Neural cell (in vitro differentiated cells): Measurements from ENCODE around the gene ADD2.

Source experiments
- CTCF ChIP-seq: fragments of 450-650 bp; IDR thresholded peaks from 2 replicates; pipeline ENCODE4 v1.5.1; 2014; ENCODE audit warnings: antibody characterized with exemption, mild to moderate bottlenecking, moderate library complexity; ENCODE audit not compliant: poor library complexity, severe bottlenecking
- EP300 ChIP-seq: fragments of 450-650 bp; conservative IDR thresholded peaks from 2 replicates; pipeline ENCODE4 v1.6.1; 2014; ENCODE audit warnings: antibody characterized with exemption, mild to moderate bottlenecking, moderate library complexity; ENCODE audit not compliant: poor library complexity, severe bottlenecking
- EZH2 ChIP-seq: fragments of 200-600, 300-800 bp; shearing (Covaris generic), sonication (generic); IDR thresholded peaks from 2 replicates; pipeline ENCODE4 v1.6.1; 2014; ENCODE audit warnings: antibody characterized with exemption, low read length, borderline replicate concordance, mild to moderate bottlenecking; ENCODE audit not compliant: insufficient read depth, poor library complexity, severe bottlenecking
- MXI1 ChIP-seq: fragments of 450-650 bp; conservative IDR thresholded peaks from 2 replicates; pipeline ENCODE4 v1.6.1; 2014; ENCODE audit warnings: antibody characterized with exemption, mild to moderate bottlenecking; ENCODE audit not compliant: poor library complexity, severe bottlenecking
- POLR2AphosphoS5 ChIP-seq: IDR thresholded peaks from 2 replicates; pipeline ENCODE4 v1.6.1; 2012
- RAD21 ChIP-seq: fragments of 450-650 bp; conservative IDR thresholded peaks from 2 replicates; pipeline ENCODE4 v1.6.1; 2014; ENCODE audit warnings: antibody characterized with exemption, mild to moderate bottlenecking, moderate library complexity
- SMC3 ChIP-seq: fragments of 450-650 bp; conservative IDR thresholded peaks from 2 replicates; pipeline ENCODE4 v1.6.1; 2014; ENCODE audit warnings: antibody characterized with exemption, mild to moderate bottlenecking, moderate library complexity; ENCODE audit not compliant: poor library complexity
- TAF1 ChIP-seq: IDR thresholded peaks from 2 replicates; pipeline ENCODE4 v1.6.1; 2012; ENCODE audit warnings: low read depth
- TF ChIP-seq, protein P1 (sequence below): IDR thresholded peaks from 2 replicates; pipeline ENCODE4 v1.6.1; 2012; ENCODE audit warnings: borderline replicate concordance

- no peak for TF ChIP-seq POLR2AphosphoS5
- no peak for TF ChIP-seq CTCF
- TF ChIP-seq, protein P1, sequence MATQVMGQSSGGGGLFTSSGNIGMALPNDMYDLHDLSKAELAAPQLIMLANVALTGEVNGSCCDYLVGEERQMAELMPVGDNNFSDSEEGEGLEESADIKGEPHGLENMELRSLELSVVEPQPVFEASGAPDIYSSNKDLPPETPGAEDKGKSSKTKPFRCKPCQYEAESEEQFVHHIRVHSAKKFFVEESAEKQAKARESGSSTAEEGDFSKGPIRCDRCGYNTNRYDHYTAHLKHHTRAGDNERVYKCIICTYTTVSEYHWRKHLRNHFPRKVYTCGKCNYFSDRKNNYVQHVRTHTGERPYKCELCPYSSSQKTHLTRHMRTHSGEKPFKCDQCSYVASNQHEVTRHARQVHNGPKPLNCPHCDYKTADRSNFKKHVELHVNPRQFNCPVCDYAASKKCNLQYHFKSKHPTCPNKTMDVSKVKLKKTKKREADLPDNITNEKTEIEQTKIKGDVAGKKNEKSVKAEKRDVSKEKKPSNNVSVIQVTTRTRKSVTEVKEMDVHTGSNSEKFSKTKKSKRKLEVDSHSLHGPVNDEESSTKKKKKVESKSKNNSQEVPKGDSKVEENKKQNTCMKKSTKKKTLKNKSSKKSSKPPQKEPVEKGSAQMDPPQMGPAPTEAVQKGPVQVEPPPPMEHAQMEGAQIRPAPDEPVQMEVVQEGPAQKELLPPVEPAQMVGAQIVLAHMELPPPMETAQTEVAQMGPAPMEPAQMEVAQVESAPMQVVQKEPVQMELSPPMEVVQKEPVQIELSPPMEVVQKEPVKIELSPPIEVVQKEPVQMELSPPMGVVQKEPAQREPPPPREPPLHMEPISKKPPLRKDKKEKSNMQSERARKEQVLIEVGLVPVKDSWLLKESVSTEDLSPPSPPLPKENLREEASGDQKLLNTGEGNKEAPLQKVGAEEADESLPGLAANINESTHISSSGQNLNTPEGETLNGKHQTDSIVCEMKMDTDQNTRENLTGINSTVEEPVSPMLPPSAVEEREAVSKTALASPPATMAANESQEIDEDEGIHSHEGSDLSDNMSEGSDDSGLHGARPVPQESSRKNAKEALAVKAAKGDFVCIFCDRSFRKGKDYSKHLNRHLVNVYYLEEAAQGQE = no peak
- TF ChIP-seq EP300 = no peak
- TF ChIP-seq RAD21 = no peak
- TF ChIP-seq TAF1 = no peak
- TF ChIP-seq EZH2 = no peak
- TF ChIP-seq MXI1 = no peak
- no peak for TF ChIP-seq SMC3
Observed at GRCh38 chr2:70750320-70750719, 17.7 kb downstream of the ADD2 start.
